Measurements from ENCODE around the gene PLA2G4E. TPM values are rescaled to one million over a fixed set of nuclear protein-coding genes. Genes with fewer than 3 reads are reported as not detected.

Gene PLA2G4E
- total RNA-seq, 2 experiments from 2014 or later, result not detected

DNA sequence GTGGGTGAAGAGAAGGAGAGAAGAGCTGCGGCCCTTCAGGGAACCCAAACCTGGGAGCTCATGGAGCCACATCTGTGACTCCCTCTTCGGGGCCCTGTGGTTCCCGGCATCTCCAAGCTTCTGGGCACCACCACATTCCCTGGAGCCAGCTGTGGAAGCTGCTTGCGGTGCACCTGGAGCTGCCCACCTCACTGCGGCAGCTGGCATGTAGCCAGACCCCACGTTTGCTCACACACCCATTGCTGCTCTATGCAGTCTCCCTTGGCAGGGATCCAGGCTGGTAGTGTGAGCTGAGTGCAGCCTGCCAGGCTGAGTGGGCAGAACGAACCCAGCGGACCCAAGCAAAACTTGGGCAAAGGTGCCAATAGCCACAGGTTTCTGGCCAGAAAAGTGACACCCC is 16.8 kb upstream of the PLA2G4E start:
- DNase-seq, result no peak
- Mint-ChIP-seq H3K4me3 (no peak overlapping the region), H3K27me3 (no peaks in the 10 kb centered on the region), H3K27ac (no peak overlapping the region), H3K4me1 (ENCODE audit: low read depth) (peaks cover 8% of the 10 kb centered on the region), H3K36me3 (ENCODE audit: low read depth) (no peaks in the 10 kb centered on the region), H3K9me3 (no peaks in the 10 kb centered on the region)
- intact Hi-C loops (cut with DNase I, micrococcal nuclease), result no loop called here
- H3K27ac ChIP-seq (ENCODE audit: low read depth in 1 of 2, low read length in 2 of 2), result no peak overlapping the region
- ChIA-PET POLR2A (no interaction called here), CTCF (no interaction called here)
- TF ChIP-seq, protein P1, sequence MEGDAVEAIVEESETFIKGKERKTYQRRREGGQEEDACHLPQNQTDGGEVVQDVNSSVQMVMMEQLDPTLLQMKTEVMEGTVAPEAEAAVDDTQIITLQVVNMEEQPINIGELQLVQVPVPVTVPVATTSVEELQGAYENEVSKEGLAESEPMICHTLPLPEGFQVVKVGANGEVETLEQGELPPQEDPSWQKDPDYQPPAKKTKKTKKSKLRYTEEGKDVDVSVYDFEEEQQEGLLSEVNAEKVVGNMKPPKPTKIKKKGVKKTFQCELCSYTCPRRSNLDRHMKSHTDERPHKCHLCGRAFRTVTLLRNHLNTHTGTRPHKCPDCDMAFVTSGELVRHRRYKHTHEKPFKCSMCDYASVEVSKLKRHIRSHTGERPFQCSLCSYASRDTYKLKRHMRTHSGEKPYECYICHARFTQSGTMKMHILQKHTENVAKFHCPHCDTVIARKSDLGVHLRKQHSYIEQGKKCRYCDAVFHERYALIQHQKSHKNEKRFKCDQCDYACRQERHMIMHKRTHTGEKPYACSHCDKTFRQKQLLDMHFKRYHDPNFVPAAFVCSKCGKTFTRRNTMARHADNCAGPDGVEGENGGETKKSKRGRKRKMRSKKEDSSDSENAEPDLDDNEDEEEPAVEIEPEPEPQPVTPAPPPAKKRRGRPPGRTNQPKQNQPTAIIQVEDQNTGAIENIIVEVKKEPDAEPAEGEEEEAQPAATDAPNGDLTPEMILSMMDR (IDR thresholded peaks at IDR 0.05), result no peak
- no peak overlapping the region for H3K4me3 ChIP-seq (ENCODE audit: low read length)
- peaks cover 6% of the 10 kb centered on the region for H3K4me1 ChIP-seq (ENCODE audit: insufficient read depth, low read length)
- no peaks in the 10 kb centered on the region for H3K9me3 ChIP-seq (ENCODE audit: control insufficient read depth in 1 of 2, insufficient read depth in 1 of 2, low read length in 2 of 2)
- ATAC-seq (ENCODE audit: poor library complexity), result no peak
- H3K36me3 ChIP-seq (ENCODE audit: insufficient read depth, low read length), result no peaks in the 10 kb centered on the region
- no peaks in the 10 kb centered on the region for H3K27me3 ChIP-seq (ENCODE audit: control insufficient read depth in 1 of 2, insufficient read depth in 2 of 2, low read length in 2 of 2)

DNA sequence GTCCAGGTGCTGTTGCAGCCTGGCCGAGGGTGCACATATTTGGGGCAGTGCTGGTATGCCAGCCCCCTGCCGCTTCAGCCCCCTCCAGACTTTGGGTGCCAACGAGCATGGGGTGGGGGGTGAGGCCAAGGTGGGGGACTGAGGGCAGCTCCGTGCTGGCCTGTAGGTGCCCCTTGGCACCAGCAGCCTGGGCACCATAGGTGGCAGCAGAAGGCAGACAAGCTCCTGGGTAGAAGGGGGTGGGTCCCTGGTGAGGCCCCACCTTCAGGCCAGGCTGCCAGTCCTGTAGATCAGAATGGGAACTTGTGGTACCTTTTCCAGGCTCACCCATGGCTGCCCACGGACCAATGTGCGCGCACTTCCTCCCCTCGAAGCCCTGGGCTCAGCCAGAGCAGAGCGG is 16.1 kb upstream of the PLA2G4E start:
- ATAC-seq (ENCODE audit: poor library complexity) (no peak), DNase-seq (no peak)
- H3K27me3 ChIP-seq (ENCODE audit: control insufficient read depth in 1 of 2, insufficient read depth in 2 of 2, low read length in 2 of 2), result no peaks in the 10 kb centered on the region
- ChIA-PET POLR2A (no interaction called here), CTCF (no interaction called here)
- H3K27ac ChIP-seq (ENCODE audit: low read depth in 1 of 2, low read length in 2 of 2), result no peak overlapping the region
- intact Hi-C loops (cut with DNase I, micrococcal nuclease), result no loop called here
- H3K4me1 Mint-ChIP-seq (ENCODE audit: low read depth), result peaks cover 8% of the 10 kb centered on the region
- TF ChIP-seq, protein P1 (IDR thresholded peaks at IDR 0.05), result no peak
- H3K4me1 ChIP-seq (ENCODE audit: insufficient read depth, low read length), result peaks cover 6% of the 10 kb centered on the region
- H3K9me3 Mint-ChIP-seq, result no peaks in the 10 kb centered on the region
- no peaks in the 10 kb centered on the region for H3K9me3 ChIP-seq (ENCODE audit: control insufficient read depth in 1 of 2, insufficient read depth in 1 of 2, low read length in 2 of 2)
- H3K36me3 ChIP-seq (ENCODE audit: insufficient read depth, low read length), result no peaks in the 10 kb centered on the region
- H3K27me3 Mint-ChIP-seq, result no peaks in the 10 kb centered on the region
- no peak overlapping the region for H3K27ac Mint-ChIP-seq
- H3K4me3 ChIP-seq (ENCODE audit: low read length), result no peak overlapping the region
- no peaks in the 10 kb centered on the region for H3K36me3 Mint-ChIP-seq (ENCODE audit: low read depth)
- H3K4me3 Mint-ChIP-seq, result no peak overlapping the region

DNA sequence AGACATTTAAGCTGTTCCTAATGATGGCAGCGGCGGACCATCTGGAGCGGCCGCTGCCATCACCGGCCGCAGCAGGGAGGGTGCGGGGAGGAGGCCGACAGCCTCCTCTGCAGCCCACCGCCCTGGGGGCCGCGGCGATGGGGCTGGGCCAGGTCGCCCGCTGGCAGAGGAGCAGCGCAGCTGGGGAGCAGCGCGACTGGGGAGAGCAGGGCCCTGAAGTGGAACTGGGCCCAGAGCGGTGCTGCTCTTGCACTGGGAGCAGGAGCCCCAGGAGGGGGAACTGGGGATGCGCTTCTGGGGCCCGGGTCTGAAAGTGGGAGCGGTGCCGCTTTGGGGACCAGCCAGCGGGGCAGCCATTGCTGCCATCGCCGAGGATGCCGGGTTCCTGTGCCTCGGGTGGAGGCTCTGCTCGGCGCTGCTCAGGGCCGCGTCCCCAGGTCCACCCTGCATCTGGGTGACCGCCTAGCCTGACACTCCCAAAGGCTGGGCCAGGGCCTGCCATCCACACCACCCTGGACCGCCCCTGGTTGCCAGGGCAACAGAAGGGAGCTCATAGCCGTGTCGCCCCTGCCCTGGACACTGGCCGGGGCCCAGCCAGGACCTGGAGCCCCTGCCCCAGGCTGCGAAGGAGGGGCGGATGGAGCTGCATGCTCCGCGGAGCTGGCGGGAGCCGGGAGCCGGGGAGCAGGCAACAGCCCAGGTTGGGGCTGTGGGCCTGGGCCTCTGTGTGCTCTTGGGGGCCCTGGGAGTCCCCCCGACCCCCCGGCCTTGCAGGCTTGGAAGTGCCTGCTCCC is 15.5 kb upstream of the PLA2G4E start:
- POLR2A ChIA-PET, result interaction anchor here (0.6 kb wide), 1 partner anchor 293 kb away, joined by 3 read pairs; no protein-coding TSS in a partner anchor
- no peaks in the 10 kb centered on the region for H3K36me3 ChIP-seq (ENCODE audit: insufficient read depth, low read length)
- Mint-ChIP-seq H3K9me3 (no peaks in the 10 kb centered on the region), H3K27me3 (no peaks in the 10 kb centered on the region), H3K36me3 (ENCODE audit: low read depth) (no peaks in the 10 kb centered on the region), H3K4me1 (ENCODE audit: low read depth) (peaks cover 8% of the 10 kb centered on the region), H3K27ac (no peak overlapping the region), H3K4me3 (no peak overlapping the region)
- H3K27me3 ChIP-seq (ENCODE audit: control insufficient read depth in 1 of 2, insufficient read depth in 2 of 2, low read length in 2 of 2), result no peaks in the 10 kb centered on the region
- H3K9me3 ChIP-seq (ENCODE audit: control insufficient read depth in 1 of 2, insufficient read depth in 1 of 2, low read length in 2 of 2), result no peaks in the 10 kb centered on the region
- H3K4me1 ChIP-seq (ENCODE audit: insufficient read depth, low read length), result peaks cover 6% of the 10 kb centered on the region
- H3K27ac ChIP-seq (ENCODE audit: low read depth in 1 of 2, low read length in 2 of 2), result no peak overlapping the region
- TF ChIP-seq, protein P1 (IDR thresholded peaks at IDR 0.05), result no peak
- DNase-seq, result no peak
- intact Hi-C loops (cut with DNase I, micrococcal nuclease), result no loop called here
- ATAC-seq (ENCODE audit: poor library complexity), result no peak
- CTCF ChIA-PET, result no interaction called here
- no peak overlapping the region for H3K4me3 ChIP-seq (ENCODE audit: low read length)

Measured in CD4-positive, alpha-beta T cell (primary cell).